Mononuclear cell (primary cell): ENCODE data around the gene CYGB. TPM values are rescaled to one million over a fixed set of nuclear protein-coding genes. Genes with fewer than 3 reads are reported as not detected.
"Not testable (repeated sequence)": the region's sequence is repeated elsewhere in the genome, so short reads cannot be mapped to it uniquely, and the experiment has no call there.

Source experiments
- H3K27me3 ChIP-seq: 2 replicates; pipeline ENCODE4 v1.6.0; 2011; ENCODE audit warnings: low read length, control low read depth; ENCODE audit not compliant: insufficient read depth
- H3K4me1 ChIP-seq: 2 replicates; pipeline ENCODE4 v1.5.1; 2011; ENCODE audit warnings: mild to moderate bottlenecking, low read length, control low read depth; ENCODE audit not compliant: insufficient read depth
- H3K4me3 ChIP-seq: 2 replicates; pipeline ENCODE4 v1.5.1; 2011; ENCODE audit warnings: mild to moderate bottlenecking, low read length, moderate library complexity
- H3K9me3 ChIP-seq: 2 replicates; pipeline ENCODE4 v1.5.1; 2011; ENCODE audit warnings: low read depth, mild to moderate bottlenecking, control low read depth, low read length
- total RNA-seq: library from RNA; depleted of rRNA; stranded (reverse); fragments of >200 nt; gene quantifications from one replicate; pipeline ENCODE4 v1.2.3, GENCODE V29; 2012

CYGB gene
- total RNA-seq, 1 donor = 0.21 TPM

DNA sequence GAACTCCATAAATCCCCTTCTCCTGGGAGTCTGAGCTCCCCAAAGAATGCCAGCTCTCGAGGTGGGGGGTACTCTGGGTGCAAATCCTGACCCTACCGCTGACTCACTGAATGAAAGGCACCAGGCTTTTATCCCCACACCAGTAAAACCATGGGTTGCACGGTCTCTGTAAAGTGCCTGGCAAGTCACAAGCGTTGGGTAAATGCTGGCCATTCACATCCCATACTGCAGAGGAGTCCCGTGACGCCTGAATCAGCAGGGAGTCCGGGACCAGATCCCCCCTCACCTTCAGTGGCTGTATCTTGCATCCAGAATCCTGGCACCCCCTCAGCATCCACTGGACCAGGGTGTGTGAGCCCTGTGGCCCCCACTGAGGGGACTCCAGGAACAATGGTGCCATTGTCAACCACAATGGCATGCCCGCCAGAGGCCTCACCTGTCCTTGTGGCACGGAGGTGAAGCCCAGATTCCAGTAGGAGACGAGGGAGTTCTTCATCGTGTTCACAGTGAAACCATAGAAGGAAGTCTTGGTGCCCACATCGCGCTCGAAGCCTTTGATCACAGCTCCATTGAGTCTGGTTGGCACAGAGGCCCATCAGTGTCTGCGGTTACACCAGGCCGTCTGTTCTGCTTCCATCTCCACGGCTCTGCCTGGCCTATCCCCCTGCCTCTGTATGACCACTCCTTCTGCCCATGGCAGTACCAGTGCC lies 34.8 kb upstream of the CYGB start:
- Histone ChIP-seq H3K4me3 (no peak overlapping the region), H3K9me3 (no peaks in the 10 kb centered on the region), H3K27me3 (no peaks in the 10 kb centered on the region), H3K4me1 (peaks cover 14% of the 10 kb centered on the region)

DNA sequence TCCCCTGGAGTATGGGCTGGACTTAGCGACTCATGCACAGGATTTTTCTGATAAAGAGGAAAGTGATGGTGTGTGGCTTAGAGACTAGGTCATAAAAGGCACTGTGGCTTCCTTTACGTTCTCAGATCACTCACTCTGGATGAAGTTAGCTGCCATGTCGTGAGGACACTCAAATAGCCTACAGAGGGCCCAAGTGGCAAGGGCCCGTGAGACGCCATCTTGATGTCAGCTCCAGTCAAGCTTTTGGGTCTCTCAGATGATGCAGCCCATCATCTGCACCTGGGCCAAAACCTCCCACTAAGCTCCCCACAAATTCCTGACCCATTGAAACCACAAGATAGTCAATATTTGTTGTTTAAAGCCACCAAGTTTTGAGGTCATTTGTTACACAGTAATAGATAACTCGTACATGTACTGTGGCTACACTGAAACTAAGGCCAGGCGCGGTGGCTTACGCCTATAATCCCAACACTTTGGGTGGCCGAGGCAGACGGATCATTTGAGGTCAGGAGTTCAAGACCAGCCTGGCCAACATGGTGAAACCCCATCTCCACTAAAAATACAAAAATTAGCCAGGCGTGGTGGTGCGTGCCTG lies 33.5 kb upstream of the CYGB start:
- H3K27me3 ChIP-seq = no peaks in the 10 kb centered on the region
- H3K9me3 ChIP-seq = no peaks in the 10 kb centered on the region
- H3K4me3 ChIP-seq = no peak overlapping the region
- H3K4me1 ChIP-seq = peaks cover 23% of the 10 kb centered on the region

GRCh38 chr17:76570457-76570856 lies 32.9 kb upstream of the CYGB start:
- peaks cover 23% of the 10 kb centered on the region for H3K4me1 ChIP-seq
- H3K9me3 ChIP-seq = no peaks in the 10 kb centered on the region
- H3K4me3 ChIP-seq = no peak overlapping the region
- no peaks in the 10 kb centered on the region for H3K27me3 ChIP-seq

DNA sequence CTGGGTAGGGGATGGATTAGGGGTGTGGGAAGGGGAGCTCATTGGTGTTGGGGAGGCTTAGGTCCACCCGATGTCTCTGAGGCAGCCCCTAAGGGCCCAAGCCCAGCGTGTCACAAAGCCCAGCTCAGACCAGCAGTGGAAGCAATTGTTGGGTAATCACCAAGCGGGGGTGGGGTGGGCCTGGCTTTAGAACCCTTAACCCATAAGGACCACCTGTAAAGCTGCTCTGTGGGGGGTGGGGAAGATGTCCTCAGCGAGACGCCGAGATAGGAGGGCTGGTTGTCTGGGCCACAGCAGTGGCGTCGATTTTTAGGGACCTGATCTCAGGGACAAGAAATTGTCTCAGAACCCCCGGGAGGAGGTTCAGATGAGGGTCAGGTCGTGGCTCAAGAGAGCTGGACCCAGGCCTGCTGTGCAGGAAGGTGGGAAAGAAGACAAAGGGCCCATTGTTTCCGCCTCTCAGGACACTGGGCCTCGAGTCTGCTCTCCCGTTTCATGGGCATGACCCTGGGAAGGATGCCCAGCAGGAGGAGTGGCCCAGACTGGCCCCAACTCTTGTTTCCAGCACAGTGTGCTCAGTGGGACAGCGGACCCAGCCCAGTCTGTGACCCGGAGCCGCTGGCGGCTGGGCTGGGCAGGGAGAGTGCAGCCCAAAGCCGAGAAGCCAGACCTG lies 32.2 kb upstream of the CYGB start:
- no peaks in the 10 kb centered on the region for H3K9me3 ChIP-seq
- no peaks in the 10 kb centered on the region for H3K27me3 ChIP-seq
- H3K4me1 ChIP-seq = peaks cover 23% of the 10 kb centered on the region
- H3K4me3 ChIP-seq = no peak overlapping the region

GRCh38 chr17:76568811-76569221 lies 31.3 kb upstream of the CYGB start:
- peaks cover 23% of the 10 kb centered on the region for H3K4me1 ChIP-seq
- no peak overlapping the region for H3K4me3 ChIP-seq
- no peaks in the 10 kb centered on the region for H3K27me3 ChIP-seq
- no peaks in the 10 kb centered on the region for H3K9me3 ChIP-seq

- no peak overlapping the region for H3K4me3 ChIP-seq
- H3K9me3 ChIP-seq = no peaks in the 10 kb centered on the region
- H3K4me1 ChIP-seq = peaks cover 29% of the 10 kb centered on the region
- H3K27me3 ChIP-seq = no peaks in the 10 kb centered on the region
Measured at GRCh38 chr17:76567634-76568432, 30.3 kb upstream of the CYGB start.

DNA sequence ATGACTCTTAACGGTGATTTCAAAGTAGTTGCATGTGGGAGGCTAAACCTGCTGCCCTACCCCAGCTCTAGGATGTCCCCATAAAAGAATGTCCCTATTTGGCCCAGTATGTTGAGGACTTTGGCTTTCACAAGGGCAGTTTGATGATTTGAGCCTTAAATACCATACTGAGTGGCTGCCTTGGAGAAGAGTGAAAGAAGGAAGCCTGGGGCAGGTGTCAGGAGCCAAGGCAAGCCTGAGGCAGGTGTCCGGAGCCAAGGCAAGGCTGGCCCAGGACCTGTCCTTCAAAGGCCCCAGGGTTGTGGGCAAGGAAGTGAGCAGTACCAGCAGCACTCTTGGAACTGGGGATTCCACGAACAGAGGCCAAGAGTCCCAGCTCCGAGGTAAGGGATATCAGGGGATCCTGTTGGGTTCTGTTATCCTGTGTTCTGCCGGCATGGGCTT lies 29.5 kb upstream of the CYGB start:
- Histone ChIP-seq H3K27me3 (no peaks in the 10 kb centered on the region), H3K9me3 (no peaks in the 10 kb centered on the region), H3K4me1 (peaks cover 34% of the 10 kb centered on the region), H3K4me3 (no peak overlapping the region)

GRCh38 chr17:76566613-76566943 lies 29.1 kb upstream of the CYGB start:
- Histone ChIP-seq H3K4me3 (no peak overlapping the region), H3K27me3 (no peaks in the 10 kb centered on the region), H3K9me3 (no peaks in the 10 kb centered on the region), H3K4me1 (peaks cover 38% of the 10 kb centered on the region)

DNA sequence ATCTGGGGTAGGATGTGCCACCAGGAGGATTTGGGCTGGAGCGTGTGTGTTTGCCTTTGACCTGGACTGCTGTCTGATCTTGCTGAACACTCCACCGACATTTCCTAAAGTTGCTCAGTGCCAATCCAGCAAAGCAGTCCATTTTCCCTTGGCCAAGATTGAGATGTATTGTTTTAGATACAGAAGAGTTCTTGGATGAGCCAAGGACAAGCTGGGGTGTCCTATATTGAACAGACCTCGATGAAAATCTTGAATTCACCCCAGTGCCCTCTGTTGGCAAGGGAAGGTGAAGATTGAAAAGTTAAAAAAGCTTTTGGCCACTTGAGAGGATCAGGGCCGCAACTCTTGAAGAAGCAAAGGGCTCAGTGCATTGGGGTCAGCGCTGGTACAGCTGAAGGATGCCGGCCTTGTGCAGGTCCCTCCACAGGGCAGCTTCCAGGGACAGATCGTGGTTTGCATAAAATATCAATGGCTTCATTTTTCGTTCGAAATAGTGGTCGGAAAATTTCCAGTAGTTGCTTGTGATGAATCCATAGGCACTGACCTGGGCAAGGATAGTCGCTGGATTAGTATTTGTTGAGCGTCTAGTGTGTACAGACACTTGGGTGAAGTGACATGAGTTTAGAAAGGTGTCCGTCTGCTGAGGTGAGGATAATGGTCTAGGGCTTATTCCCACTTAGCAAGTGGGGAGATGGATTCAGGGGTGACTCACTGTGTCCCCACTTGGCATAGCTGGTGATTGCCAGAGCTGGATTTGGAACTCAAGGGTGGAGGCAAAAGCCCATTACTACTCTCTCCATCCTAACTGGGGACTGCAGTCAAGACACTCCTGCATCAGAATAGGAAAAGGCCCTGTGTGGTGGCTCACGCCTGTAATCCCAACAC lies 28.5 kb upstream of the CYGB start:
- Histone ChIP-seq H3K4me3 (no peak overlapping the region), H3K27me3 (no peaks in the 10 kb centered on the region), H3K4me1 (peaks cover 44% of the 10 kb centered on the region), H3K9me3 (no peaks in the 10 kb centered on the region)

GRCh38 chr17:76564991-76565727 lies 27.6 kb upstream of the CYGB start:
- not testable (repeated sequence) for H3K4me3 ChIP-seq, H3K9me3 ChIP-seq, H3K27me3 ChIP-seq
- H3K4me1 ChIP-seq = peaks cover 53% of the 10 kb centered on the region

GRCh38 chr17:76563359-76563758 lies 25.9 kb upstream of the CYGB start:
- not testable (repeated sequence) for H3K4me3 ChIP-seq, H3K27me3 ChIP-seq, H3K9me3 ChIP-seq
- H3K4me1 ChIP-seq = peaks cover 66% of the 10 kb centered on the region

- Histone ChIP-seq H3K4me1 (peaks cover 66% of the 10 kb centered on the region), H3K27me3 (no peaks in the 10 kb centered on the region), H3K9me3 (no peaks in the 10 kb centered on the region), H3K4me3 (no peak overlapping the region)
Measured at GRCh38 chr17:76562734-76563148, 25.2 kb upstream of the CYGB start.

DNA sequence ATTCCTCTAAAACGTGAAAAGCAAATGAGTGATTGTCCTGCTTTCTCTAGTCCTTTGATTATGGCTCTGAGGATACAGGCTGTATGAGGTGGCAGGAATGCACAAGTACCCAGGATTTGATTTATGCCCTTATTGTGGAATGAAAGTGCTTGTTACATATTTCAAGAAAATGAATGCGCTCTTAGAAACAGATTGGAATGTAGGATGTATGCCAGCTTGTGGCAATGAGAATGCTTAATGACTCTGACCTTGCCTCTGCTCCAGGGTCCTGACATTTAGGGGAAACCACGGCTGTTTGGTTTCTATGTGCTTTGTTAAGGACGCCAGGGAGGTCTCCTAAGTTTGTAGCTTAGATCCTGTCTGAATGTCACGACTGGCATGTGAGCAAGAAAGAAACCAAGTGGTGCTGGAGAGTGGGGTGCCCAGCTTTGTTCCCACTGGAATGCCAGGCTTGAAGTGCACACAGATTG lies 24.3 kb upstream of the CYGB start:
- no peaks in the 10 kb centered on the region for H3K27me3 ChIP-seq
- H3K4me3 ChIP-seq = no peak overlapping the region
- H3K9me3 ChIP-seq = no peaks in the 10 kb centered on the region
- peaks cover 61% of the 10 kb centered on the region for H3K4me1 ChIP-seq

GRCh38 chr17:76561332-76561731 lies 23.8 kb upstream of the CYGB start:
- H3K4me3 ChIP-seq = no peak overlapping the region
- no peaks in the 10 kb centered on the region for H3K27me3 ChIP-seq
- peaks cover 63% of the 10 kb centered on the region for H3K4me1 ChIP-seq
- no peaks in the 10 kb centered on the region for H3K9me3 ChIP-seq
